GM23338 (cell line): Measurements from ENCODE around the gene GRID2IP.

ENCODE experiments used
- CREB1 ChIP-seq: fragments of 250-450 bp; sonication (Bioruptor Pico); IDR thresholded peaks from 2 replicates; pipeline ENCODE4 v1.5.0; 2020; ENCODE audit warnings: low read depth, mild to moderate bottlenecking, moderate library complexity
- CTCF ChIP-seq, 2 experiments: fragments of 200-600 bp in 1 of 2; sonication (generic) in 1 of 2; conservative IDR thresholded peaks; 2 replicates each; pipeline versions ENCODE4 v1.5.1 to v1.6.1; 2016 to 2017; ENCODE audit warnings: antibody characterized with exemption in 2 of 2, low read depth in 2 of 2, mild to moderate bottlenecking in 2 of 2, moderate library complexity in 1 of 2
- EZH2 ChIP-seq: fragments of 200-600 bp; sonication (generic); IDR thresholded peaks from one replicate; pipeline ENCODE4 v1.8.0; 2017; ENCODE audit warnings: antibody characterized with exemption, mild to moderate bottlenecking, low read depth; ENCODE audit not compliant: unreplicated experiment
- EZH2phosphoT487 ChIP-seq: fragments of 200-600 bp; sonication (generic); IDR thresholded peaks from one replicate; pipeline ENCODE4 v1.8.1; 2018; ENCODE audit warnings: antibody characterized with exemption; ENCODE audit not compliant: unreplicated experiment
- JUNB ChIP-seq: IDR thresholded peaks from one replicate; pipeline ENCODE4 v1.6.1; 2016; ENCODE audit warnings: antibody characterized with exemption; ENCODE audit not compliant: unreplicated experiment
- NANOG ChIP-seq: IDR thresholded peaks from 2 replicates; pipeline ENCODE4 v1.6.1; 2016; ENCODE audit warnings: antibody characterized with exemption, borderline replicate concordance
- POLR2AphosphoS5 ChIP-seq: IDR thresholded peaks from 2 replicates; pipeline ENCODE4 v1.6.1; 2016; ENCODE audit warnings: antibody characterized with exemption, low read depth
- ZNF331 ChIP-seq: fragments of 250-450 bp; sonication (Bioruptor Pico); IDR thresholded peaks from 2 replicates; pipeline ENCODE4 v1.5.0; 2020; ENCODE audit warnings: low read depth, mild to moderate bottlenecking, moderate library complexity
- TF ChIP-seq, protein P1 (sequence below): IDR thresholded peaks from one replicate; pipeline ENCODE4 v1.6.1; 2018; ENCODE audit warnings: antibody characterized with exemption; ENCODE audit not compliant: unreplicated experiment
- TF ChIP-seq, protein P2 (sequence below): IDR thresholded peaks from 2 replicates; pipeline ENCODE4 v1.6.1; 2016; ENCODE audit warnings: antibody characterized with exemption

- no peak for TF ChIP-seq EZH2
- no peak for TF ChIP-seq CTCF (conservative IDR thresholded peaks at IDR 0.05; ENCODE audit: low read depth in 2 of 2)
- no peak for TF ChIP-seq POLR2AphosphoS5
- no peak for TF ChIP-seq EZH2phosphoT487
- TF ChIP-seq JUNB: no peak
- TF ChIP-seq, protein P1, sequence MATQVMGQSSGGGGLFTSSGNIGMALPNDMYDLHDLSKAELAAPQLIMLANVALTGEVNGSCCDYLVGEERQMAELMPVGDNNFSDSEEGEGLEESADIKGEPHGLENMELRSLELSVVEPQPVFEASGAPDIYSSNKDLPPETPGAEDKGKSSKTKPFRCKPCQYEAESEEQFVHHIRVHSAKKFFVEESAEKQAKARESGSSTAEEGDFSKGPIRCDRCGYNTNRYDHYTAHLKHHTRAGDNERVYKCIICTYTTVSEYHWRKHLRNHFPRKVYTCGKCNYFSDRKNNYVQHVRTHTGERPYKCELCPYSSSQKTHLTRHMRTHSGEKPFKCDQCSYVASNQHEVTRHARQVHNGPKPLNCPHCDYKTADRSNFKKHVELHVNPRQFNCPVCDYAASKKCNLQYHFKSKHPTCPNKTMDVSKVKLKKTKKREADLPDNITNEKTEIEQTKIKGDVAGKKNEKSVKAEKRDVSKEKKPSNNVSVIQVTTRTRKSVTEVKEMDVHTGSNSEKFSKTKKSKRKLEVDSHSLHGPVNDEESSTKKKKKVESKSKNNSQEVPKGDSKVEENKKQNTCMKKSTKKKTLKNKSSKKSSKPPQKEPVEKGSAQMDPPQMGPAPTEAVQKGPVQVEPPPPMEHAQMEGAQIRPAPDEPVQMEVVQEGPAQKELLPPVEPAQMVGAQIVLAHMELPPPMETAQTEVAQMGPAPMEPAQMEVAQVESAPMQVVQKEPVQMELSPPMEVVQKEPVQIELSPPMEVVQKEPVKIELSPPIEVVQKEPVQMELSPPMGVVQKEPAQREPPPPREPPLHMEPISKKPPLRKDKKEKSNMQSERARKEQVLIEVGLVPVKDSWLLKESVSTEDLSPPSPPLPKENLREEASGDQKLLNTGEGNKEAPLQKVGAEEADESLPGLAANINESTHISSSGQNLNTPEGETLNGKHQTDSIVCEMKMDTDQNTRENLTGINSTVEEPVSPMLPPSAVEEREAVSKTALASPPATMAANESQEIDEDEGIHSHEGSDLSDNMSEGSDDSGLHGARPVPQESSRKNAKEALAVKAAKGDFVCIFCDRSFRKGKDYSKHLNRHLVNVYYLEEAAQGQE: no peak
- no peak for TF ChIP-seq CREB1
- TF ChIP-seq NANOG: no peak
- TF ChIP-seq, protein P2, sequence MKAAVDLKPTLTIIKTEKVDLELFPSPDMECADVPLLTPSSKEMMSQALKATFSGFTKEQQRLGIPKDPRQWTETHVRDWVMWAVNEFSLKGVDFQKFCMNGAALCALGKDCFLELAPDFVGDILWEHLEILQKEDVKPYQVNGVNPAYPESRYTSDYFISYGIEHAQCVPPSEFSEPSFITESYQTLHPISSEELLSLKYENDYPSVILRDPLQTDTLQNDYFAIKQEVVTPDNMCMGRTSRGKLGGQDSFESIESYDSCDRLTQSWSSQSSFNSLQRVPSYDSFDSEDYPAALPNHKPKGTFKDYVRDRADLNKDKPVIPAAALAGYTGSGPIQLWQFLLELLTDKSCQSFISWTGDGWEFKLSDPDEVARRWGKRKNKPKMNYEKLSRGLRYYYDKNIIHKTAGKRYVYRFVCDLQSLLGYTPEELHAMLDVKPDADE: no peak
- no peak for TF ChIP-seq ZNF331 (CRISPR knock-in tag)
These were observed 8.6 kb upstream of the GRID2IP start for GRCh38 chr7:6559896-6560295.
